Thyroid gland (tissue), 4 donors: ENCODE data around the gene DOK6. TPM values are rescaled to one million over a fixed set of nuclear protein-coding genes. Genes with fewer than 3 reads are reported as not detected.

Experiments
- DNase-seq, 2 donors: peaks; one replicate each; pipeline ENCODE4 v3.0.0-alpha.2; 2019
- H3K27ac ChIP-seq, 3 donors: fragments of 200-600 bp; sonication (generic); 1 replicate in 2 of 3; 2 replicates in 1 of 3; pipeline ENCODE4 v1.5.1; 2016 to 2019; ENCODE audit warnings: mild to moderate bottlenecking in 1 of 3, moderate library complexity in 1 of 3
- H3K27me3 ChIP-seq: fragments of 200-600 bp; sonication (generic); one replicate; pipeline ENCODE4 v1.5.1; 2019
- H3K36me3 ChIP-seq, 2 donors: fragments of 200-600 bp; sonication (generic); one replicate each; pipeline ENCODE4 v1.5.1; 2016 to 2019
- H3K4me1 ChIP-seq, 2 donors: fragments of 200-600 bp; sonication (generic); one replicate each; pipeline ENCODE4 v1.5.1; 2017 to 2019
- H3K4me3 ChIP-seq, 3 donors: fragments of 200-600 bp; sonication (generic); replicated peaks in 1 of 3; 1 replicate in 2 of 3; 2 replicates in 1 of 3; pipeline ENCODE4 v1.5.1; 2016; ENCODE audit warnings: mild to moderate bottlenecking in 1 of 3
- H3K9me3 ChIP-seq: fragments of 200-600 bp; sonication (generic); one replicate; pipeline ENCODE4 v1.5.1; 2017
- CTCF ChIP-seq, 6 experiments: fragments of 200-600 bp in 3 of 6; fragments of 450-650 bp in 3 of 6; sonication (generic) in 3 of 6; IDR thresholded peaks; one replicate each; pipeline ENCODE4 v1.5.1; 2016 to 2019; ENCODE audit warnings: antibody characterized with exemption in 6 of 6, mild to moderate bottlenecking in 2 of 6, inconsistent platforms in 1 of 6, moderate library complexity in 1 of 6
- POLR2A ChIP-seq, 2 donors: fragments of 450-650 bp; IDR thresholded peaks; one replicate each; pipeline ENCODE4 v1.6.1; 2017; ENCODE audit warnings: antibody characterized with exemption in 2 of 2, mild to moderate bottlenecking in 2 of 2, moderate library complexity in 1 of 2
- WGBS, 2 donors: methylation state at CpG; one replicate each; pipeline ENCODE4 v1.1.5; 2017; 5-methylcytosine and 5-hydroxymethylcytosine counted together
- intact Hi-C: fragments of 100-400 bp; cut with DNase I; formaldehyde crosslinking; loops from one replicate; pipeline ENCODE4 v1.15.1; 2023
- total RNA-seq, 4 donors: library from RNA; depleted of rRNA; stranded (reverse); fragments of >200 nt; gene quantifications; one replicate each; pipeline ENCODE4 v1.2.3, GENCODE V29; 2016

Gene DOK6
- total RNA-seq, 4 donors from 2014 or later = 0.94 to 3.1 (median 2.5) TPM

- Histone ChIP-seq H3K36me3 (no peaks in the 10 kb centered on the region), H3K4me3 (no peak overlapping the region), H3K27me3 (no peaks in the 10 kb centered on the region), H3K9me3 (no peaks in the 10 kb centered on the region), H3K27ac (no peak overlapping the region), H3K4me1 (no peaks in the 10 kb centered on the region)
- intact Hi-C loops = no loop called here
- no peak for DNase-seq
- 95 to 97% methylated on average over 1 of the region's 1 CpG for WGBS, 2 donors
- TF ChIP-seq CTCF (IDR thresholded peaks at IDR 0.05) (no peak), POLR2A (IDR thresholded peaks at IDR 0.05) (no peak)
Observed at GRCh38 chr18:69778680-69779079, 378.0 kb downstream of the DOK6 start.

GRCh38 chr18:69780851-69781250, 380.2 kb downstream of the DOK6 start:
- Histone ChIP-seq H3K9me3 (no peaks in the 10 kb centered on the region), H3K4me1 (no peaks in the 10 kb centered on the region), H3K27me3 (no peaks in the 10 kb centered on the region), H3K4me3 (no peak overlapping the region), H3K27ac (no peak overlapping the region), H3K36me3 (no peaks in the 10 kb centered on the region)
- no peak for DNase-seq
- 95 to 96% methylated on average over 3 of the region's 3 CpGs for WGBS, 2 donors
- TF ChIP-seq POLR2A (IDR thresholded peaks at IDR 0.05) (no peak), CTCF (IDR thresholded peaks at IDR 0.05) (no peak)
- intact Hi-C loops = no loop called here

GRCh38 chr18:69784815-69785214, 384.1 kb downstream of the DOK6 start:
- Histone ChIP-seq H3K27ac (no peak overlapping the region), H3K36me3 (no peaks in the 10 kb centered on the region), H3K4me3 (no peak overlapping the region), H3K4me1 (no peaks in the 10 kb centered on the region), H3K27me3 (no peaks in the 10 kb centered on the region), H3K9me3 (no peaks in the 10 kb centered on the region)
- 94 to 96% methylated on average over 2 of the region's 2 CpGs for WGBS, 2 donors
- intact Hi-C loops = no loop called here
- TF ChIP-seq POLR2A (IDR thresholded peaks at IDR 0.05) (no peak), CTCF (IDR thresholded peaks at IDR 0.05) (no peak)
- DNase-seq = no peak

GRCh38 chr18:69785466-69785865, 384.8 kb downstream of the DOK6 start:
- Histone ChIP-seq H3K4me1 (no peaks in the 10 kb centered on the region), H3K4me3 (no peak overlapping the region), H3K9me3 (no peaks in the 10 kb centered on the region), H3K27me3 (no peaks in the 10 kb centered on the region), H3K36me3 (no peaks in the 10 kb centered on the region), H3K27ac (no peak overlapping the region)
- DNase-seq = no peak
- TF ChIP-seq CTCF (IDR thresholded peaks at IDR 0.05) (no peak), POLR2A (IDR thresholded peaks at IDR 0.05) (no peak)
- 94 to 97% methylated on average over 3 of the region's 3 CpGs for WGBS, 2 donors
- intact Hi-C loops = no loop called here

- Histone ChIP-seq H3K27ac (no peak overlapping the region), H3K27me3 (no peaks in the 10 kb centered on the region), H3K36me3 (no peaks in the 10 kb centered on the region), H3K4me3 (no peak overlapping the region), H3K4me1 (no peaks in the 10 kb centered on the region), H3K9me3 (no peaks in the 10 kb centered on the region)
- intact Hi-C loops = no loop called here
- 81 to 90% methylated on average over 1 of the region's 1 CpG for WGBS, 2 donors
- no peak for DNase-seq
- TF ChIP-seq CTCF (IDR thresholded peaks at IDR 0.05) = no peak
- no peak for TF ChIP-seq POLR2A (IDR thresholded peaks at IDR 0.05)
Observed at GRCh38 chr18:69786427-69786826, 385.7 kb downstream of the DOK6 start.
